Lung microvascular endothelial cell (primary cell): ENCODE measurements around the gene AOC3. TPM values are rescaled to one million over a fixed set of nuclear protein-coding genes. Genes with fewer than 3 reads are reported as not detected.
"Not testable (repeated sequence)": the region's sequence is repeated elsewhere in the genome, so short reads cannot be mapped to it uniquely, and the experiment has no call there.

Experiments used
- DNase-seq, 2 donors: peaks; one replicate each; pipeline versions ENCODE4 v3.0.0 to v3.0.0-alpha.2; 2010; ENCODE audit warnings: low read depth in 2 of 2
- total RNA-seq: library from RNA; depleted of rRNA; stranded (reverse); fragments of >200 nt; gene quantifications from 2 replicates; pipeline ENCODE4 v1.2.1, GENCODE V29; 2014

AOC3 gene
- total RNA-seq, 1 donor from 2014 or later: 0.20 TPM

- DNase-seq: no peak
Measured at GRCh38 chr17:42866631-42867575, 15.9 kb downstream of the AOC3 start.

- DNase-seq: not testable (repeated sequence)
Measured at GRCh38 chr17:42867694-42868261, 16.8 kb downstream of the AOC3 start.

- DNase-seq: no peak
Measured at GRCh38 chr17:42868338-42868737, 17.3 kb downstream of the AOC3 start.

DNA sequence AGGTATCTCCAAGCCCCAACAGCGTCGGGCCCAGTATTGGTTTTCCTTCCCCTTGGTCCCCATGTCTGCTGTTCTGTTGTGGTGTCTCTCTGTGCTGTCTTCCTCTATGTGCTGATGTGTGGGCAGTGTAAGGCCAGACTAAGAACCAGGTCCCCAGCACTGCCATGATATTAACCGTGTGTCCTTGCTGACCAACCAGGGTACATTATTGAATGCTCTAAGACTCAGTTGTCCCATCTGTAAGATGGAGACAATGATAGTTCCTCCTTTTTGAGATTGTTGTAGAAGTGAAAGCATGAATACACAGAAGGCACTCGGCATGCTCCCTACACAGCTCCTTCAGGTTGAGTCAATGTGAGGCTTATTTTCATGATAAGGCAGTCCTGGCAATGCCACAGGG lies 20.6 kb downstream of the AOC3 start:
- DNase-seq: no peak

DNA sequence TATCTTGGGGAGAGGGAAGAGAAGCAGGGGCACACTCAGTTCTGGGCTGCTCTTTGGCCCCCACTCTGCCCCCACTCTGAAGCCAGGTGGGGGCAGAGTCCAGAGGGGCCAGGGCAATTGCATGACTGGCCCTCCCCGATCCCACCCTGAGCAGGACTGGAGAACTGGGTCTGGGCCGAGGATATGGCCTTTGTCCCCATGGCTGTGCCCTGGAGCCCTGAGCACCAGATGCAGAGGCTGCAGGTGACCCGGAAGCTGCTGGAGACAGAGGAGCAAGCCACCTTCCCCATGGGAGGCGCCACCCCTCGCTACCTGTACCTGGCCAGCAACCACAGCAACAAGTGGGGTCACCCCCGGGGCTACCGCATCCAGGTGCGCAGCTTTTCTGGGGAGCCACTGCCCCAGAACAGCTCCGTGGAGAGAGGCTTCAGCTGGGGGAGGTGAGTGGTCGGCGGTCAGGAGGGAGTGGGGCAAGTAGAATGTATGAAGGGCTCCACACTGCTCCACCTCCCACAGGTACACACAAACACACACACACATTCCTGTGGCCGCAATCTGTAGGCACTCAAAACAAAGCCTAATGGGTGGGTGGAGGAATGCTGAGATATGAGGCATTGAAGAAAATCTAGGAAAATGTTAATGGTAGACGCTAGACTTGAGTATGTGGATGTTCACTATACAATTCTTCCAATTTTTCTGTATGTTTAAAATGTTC lies 21.4 kb downstream of the AOC3 start:
- DNase-seq: no peak

- DNase-seq: no peak
Measured at GRCh38 chr17:42873315-42873714, 22.3 kb downstream of the AOC3 start.

- not testable (repeated sequence) for DNase-seq
Measured at GRCh38 chr17:42873932-42874695, 23.1 kb downstream of the AOC3 start.

DNA sequence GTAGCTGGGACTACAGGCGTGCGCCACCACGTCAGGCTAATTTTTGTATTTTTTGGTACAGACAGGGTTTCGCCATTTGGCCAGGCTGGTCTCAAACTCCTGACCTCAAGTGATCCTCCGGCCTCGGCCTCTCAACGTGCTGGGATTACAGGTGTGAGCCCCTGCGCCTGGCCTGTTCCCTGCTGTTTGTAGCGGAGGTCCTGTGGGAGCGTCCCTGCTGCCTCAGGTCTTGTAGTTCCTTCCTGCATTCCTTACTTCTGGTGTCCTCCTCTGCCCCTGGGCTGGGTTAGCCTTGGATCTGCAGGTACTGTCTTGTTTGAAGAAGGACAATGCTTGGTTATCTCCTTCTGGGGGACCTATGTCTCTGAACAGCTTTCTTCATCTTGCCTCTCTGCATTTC lies 26.0 kb downstream of the AOC3 start:
- no peak for DNase-seq

DNA sequence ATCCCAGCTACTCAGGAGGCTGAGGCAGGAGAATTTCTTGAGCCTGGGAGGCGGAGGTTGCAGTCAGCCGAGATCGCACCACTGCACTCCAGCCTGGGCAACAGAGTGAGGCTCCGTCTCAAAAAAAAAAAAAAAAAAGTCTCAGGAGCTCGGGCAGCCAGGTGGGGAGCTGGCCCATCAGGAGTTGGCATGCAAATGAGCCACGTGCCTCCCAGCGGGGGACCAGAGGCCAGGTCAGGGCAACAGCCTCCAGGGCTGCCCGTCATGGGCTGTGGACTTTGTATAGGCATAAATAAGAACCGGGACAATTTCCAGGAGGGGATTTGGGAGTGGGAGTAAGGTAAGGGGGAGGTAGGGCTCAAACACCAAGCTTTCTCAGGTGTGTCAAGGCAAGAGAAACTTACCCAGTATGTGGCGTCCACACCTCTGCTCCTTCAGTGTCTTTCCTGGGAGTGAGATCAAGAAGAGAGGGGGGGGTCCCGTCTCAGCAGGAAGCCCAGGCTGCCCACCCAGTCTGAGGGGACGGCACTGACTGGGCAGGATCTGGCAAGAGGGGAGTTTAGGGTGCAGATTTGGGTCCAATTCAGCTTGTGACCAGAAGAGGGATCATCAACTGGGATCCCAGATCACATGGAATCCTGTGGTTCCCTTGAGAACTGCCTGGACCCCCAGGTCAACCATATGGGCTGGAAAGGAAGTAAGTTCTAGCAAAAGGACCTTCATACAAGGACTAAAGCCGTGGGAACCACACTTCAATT lies 27.3 kb downstream of the AOC3 start:
- no peak for DNase-seq

DNA sequence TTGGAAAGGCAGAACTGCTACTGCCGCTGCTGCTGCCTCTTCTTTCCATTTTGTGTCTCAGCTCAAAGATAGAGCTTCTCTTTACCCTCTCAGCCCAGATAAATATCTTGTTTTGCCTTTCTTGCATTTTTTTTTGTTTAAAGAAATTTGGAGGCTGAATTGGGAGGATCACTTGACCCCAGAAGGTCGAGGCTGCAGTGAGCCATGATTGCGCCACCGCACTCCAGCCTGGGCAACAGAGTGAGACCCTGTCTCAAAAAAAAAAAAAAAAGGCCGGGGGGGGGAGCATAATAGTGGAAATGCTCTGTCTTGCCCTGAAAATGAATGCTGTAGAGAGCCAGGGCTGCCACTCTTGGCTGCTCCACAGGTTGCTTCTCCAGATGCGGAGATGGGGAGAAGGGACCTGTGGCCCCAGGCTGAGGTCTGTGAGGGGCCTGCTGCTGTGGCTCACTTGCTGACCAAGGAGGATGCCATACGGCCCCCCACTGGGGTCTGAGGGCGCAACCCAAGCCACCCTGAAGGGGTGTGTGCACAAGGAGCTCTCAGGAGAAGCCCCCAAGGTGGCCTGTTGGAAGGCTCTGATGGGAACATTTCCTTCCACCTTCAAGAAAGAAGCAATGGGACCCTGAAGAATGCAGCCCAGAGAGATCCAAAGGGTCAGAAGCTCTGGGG lies 28.1 kb downstream of the AOC3 start:
- DNase-seq: no peak

DNA sequence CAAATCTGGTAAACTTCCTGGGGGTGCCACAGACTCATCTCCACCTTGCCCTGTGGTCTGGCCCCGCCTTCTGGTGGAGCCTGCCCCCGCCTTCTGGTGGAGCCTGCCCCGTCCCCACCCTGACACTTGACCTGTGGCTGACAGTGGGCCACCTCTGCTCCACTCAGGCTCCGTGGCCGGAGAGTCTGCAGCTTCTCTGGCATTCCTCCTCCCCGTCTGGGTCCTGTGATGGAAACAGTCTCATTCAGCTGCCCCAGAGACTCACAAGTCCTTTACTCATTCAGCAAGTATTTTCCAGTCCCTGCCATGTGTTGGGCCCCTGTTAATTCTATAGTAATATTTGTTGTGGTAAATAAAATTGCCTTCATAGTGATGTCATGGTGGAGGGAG lies 28.6 kb downstream of the AOC3 start:
- DNase-seq: no peak

GRCh38 chr17:42880776-42881310 lies 29.8 kb downstream of the AOC3 start:
- DNase-seq: no peak

GRCh38 chr17:42881706-42882105 lies 30.7 kb downstream of the AOC3 start:
- not testable (repeated sequence) for DNase-seq

- no peak for DNase-seq
Measured at GRCh38 chr17:42882166-42882565, 31.2 kb downstream of the AOC3 start.

DNA sequence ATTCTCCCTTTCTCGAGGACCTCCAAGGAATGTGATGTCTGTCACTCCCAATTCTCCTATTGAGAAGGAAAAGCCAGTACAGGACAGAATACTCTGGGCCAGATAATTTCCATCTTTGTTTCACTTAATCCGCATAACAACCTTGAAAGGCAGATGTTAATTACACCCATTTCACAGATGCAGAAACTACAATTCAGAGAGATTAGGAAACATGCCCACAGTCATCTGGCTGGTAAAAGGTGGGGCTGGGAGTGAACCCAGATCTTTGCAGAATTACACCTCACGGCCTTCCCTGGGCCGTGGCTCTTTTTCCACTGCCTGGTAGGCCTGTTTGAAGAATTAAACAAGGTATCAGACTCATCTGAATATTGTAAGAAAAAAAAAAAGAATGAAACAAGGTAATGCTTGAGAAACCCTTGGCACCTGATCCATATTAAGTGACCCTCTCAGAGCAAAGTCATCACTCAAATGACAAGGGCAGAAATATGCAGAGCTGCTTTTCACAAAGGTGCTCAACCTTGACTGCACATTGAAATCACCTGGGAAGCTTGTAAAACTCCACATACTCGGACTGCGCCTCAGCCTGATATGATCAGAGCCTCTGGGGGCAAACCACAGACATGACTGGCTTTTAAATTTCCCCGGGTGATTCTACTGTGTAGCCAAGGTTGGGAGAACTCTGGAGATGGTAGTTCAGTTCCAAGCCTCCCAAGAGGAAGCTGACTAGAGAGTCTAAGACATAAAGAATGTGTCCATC lies 33.0 kb downstream of the AOC3 start:
- DNase-seq: no peak

DNA sequence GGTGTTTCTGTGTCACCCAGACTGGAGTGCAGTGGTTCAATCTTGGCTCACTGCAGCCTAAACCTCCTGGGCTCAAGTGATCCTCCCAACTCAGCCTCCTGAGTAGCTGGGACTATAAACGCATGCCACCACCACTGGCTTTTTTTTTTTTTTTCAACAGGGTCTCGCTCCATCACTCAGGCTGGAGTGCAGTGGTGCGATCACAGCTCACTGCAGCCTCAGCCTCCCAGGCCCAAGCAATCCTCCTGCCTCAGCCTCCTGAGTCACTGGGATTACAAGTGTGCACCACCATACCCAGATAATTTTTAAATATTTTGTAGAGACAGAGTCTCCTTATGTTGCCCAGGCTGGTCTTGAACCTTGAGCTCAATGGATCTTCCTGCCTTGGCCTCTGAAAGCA lies 34.8 kb downstream of the AOC3 start:
- not testable (repeated sequence) for DNase-seq

- DNase-seq: no peak
Measured at GRCh38 chr17:42886283-42887176, 35.5 kb downstream of the AOC3 start.

DNA sequence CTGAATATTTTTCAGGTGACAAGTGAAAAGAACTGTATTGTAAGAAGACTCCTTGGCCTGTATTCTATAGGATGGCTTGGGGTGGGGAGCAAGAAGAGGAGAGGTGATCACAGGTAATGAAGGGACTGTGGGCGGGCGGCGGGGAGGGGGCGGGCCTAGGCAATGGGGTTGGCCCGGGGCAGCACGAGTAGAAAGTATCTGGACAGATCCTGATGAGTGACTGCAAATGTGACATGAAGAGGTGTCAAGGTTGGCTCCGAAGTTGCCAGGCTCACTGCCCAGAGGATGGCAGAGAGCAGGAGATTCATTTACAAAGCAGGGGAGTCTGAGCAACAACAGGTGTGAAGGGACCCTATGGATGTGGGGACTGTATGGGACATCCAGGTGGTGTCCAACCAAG lies 38.8 kb downstream of the AOC3 start:
- no peak for DNase-seq
